HCT116 (cell line): ENCODE data around the gene ZNF800. TPM values are rescaled to one million over a fixed set of nuclear protein-coding genes. Genes with fewer than 3 reads are reported as not detected.

Source experiments
- ATAC-seq: fragments of 200-7000 bp; cut with Tn5 transposase; 2 replicates; pipeline ENCODE4 v1.9.1; 2020; ENCODE audit warnings: mild to moderate bottlenecking, moderate library complexity
- BruUV-seq: library from RNA; stranded (reverse); fragments of 400-500 nt; replicated peaks from 2 replicates; lab custom pipeline; 2021; lab: Mats Ljungman, UMichigan
- CTCF ChIA-PET: fragments of 300-600 bp; sonication (Branson Sonifier 250); formaldehyde crosslinking; loops from one replicate; lab custom pipeline; 2021; ENCODE audit warnings: antibody characterized with exemption; lab: Charles Lee
- POLR2A ChIA-PET: fragments of 300-600, 350-600 bp; sonication (Branson Sonifier 250); formaldehyde crosslinking; loops from one replicate; lab custom pipeline; 2021; ENCODE audit warnings: antibody characterized with exemption; lab: Charles Lee
- RAD21 ChIA-PET, 2 experiments: fragments of 300-600 bp; sonication (Branson Sonifier 250); formaldehyde crosslinking; loops; one replicate each; lab custom pipeline; 2023; ENCODE audit warnings: low total read pairs in 2 of 2; ENCODE audit not compliant: uncharacterized antibody in 2 of 2, unreplicated experiment in 2 of 2, low non-redundant PET in 1 of 2; lab: Charles Lee
- DNase-seq: peaks from one replicate; pipeline ENCODE4 v3.0.0-alpha.2; 2010; ENCODE audit warnings: low read depth, low spot score
- H2AFZ ChIP-seq: fragments of 200-600 bp; shearing (Covaris generic), sonication (generic); 2 replicates; pipeline ENCODE4 v1.6.1; 2017; ENCODE audit warnings: low read depth, mixed run types, mixed read lengths, antibody characterized with exemption, low read length; ENCODE audit not compliant: poor library complexity, severe bottlenecking
- H3K27ac ChIP-seq: 2 replicates; pipeline ENCODE4 v1.5.1; 2012; ENCODE audit warnings: low read depth, low read length
- H3K27me3 ChIP-seq: fragments of 200-600 bp; sonication (generic); 2 replicates; pipeline ENCODE4 v1.6.1; 2016; ENCODE audit warnings: mixed run types, low read length, mixed read lengths; ENCODE audit not compliant: insufficient read depth
- H3K36me3 ChIP-seq, 2 experiments: fragments of 200-500 bp in 1 of 2; fragments of 200-600 bp in 1 of 2; sonication (Bioruptor generic) in 1 of 2; sonication (generic) in 1 of 2; 2 replicates each; pipeline versions ENCODE4 v1.5.1 to v1.6.1; 2014 to 2016; ENCODE audit warnings: low read length in 2 of 2, inconsistent platforms in 1 of 2, mixed read lengths in 1 of 2, mixed run types in 1 of 2; ENCODE audit not compliant: insufficient read depth in 2 of 2, control insufficient read depth in 1 of 2
- H3K4me1 ChIP-seq, 2 experiments: fragments of 200-600 bp in 1 of 2; sonication (generic) in 1 of 2; 2 replicates each; pipeline versions ENCODE4 v1.5.1 to v1.6.1; 2012 to 2017; ENCODE audit warnings: low read length in 2 of 2, inconsistent platforms in 1 of 2, mild to moderate bottlenecking in 1 of 2, mixed read lengths in 1 of 2, mixed run types in 1 of 2, moderate library complexity in 1 of 2; ENCODE audit not compliant: insufficient read depth in 2 of 2, control insufficient read depth in 1 of 2
- H3K4me2 ChIP-seq: fragments of 200-600 bp; sonication (generic); 2 replicates; pipeline ENCODE4 v1.6.1; 2017; ENCODE audit warnings: mixed run types, low read length, mixed read lengths
- H3K4me3 ChIP-seq, 2 experiments: fragments of 200-600 bp in 1 of 2; sonication (generic) in 1 of 2; replicated peaks in 1 of 2; 2 replicates each; pipeline ENCODE4 v1.5.1; 2011 to 2016; ENCODE audit warnings: low read length in 2 of 2, control low read depth in 1 of 2, low read depth in 1 of 2, mild to moderate bottlenecking in 1 of 2, mixed read lengths in 1 of 2, mixed run types in 1 of 2
- H3K79me2 ChIP-seq: fragments of 200-600 bp; sonication (generic); 2 replicates; pipeline ENCODE4 v1.6.1; 2017; ENCODE audit warnings: mild to moderate bottlenecking, mixed run types, low read length, moderate library complexity, mixed read lengths; ENCODE audit not compliant: insufficient read depth
- H3K9ac ChIP-seq: fragments of 200-600 bp; sonication (generic); 2 replicates; pipeline ENCODE4 v1.6.1; 2016; ENCODE audit warnings: low read length, mixed read lengths
- H3K9me2 ChIP-seq: fragments of 200-600 bp; sonication (generic), shearing (Covaris generic); 2 replicates; pipeline ENCODE4 v1.6.1; 2017; ENCODE audit warnings: mixed run types, mild to moderate bottlenecking, moderate library complexity; ENCODE audit not compliant: insufficient read depth
- H3K9me3 ChIP-seq, 2 experiments: fragments of 200-500 bp in 1 of 2; fragments of 200-600 bp in 1 of 2; sonication (Bioruptor generic) in 1 of 2; sonication (generic) in 1 of 2; 2 replicates each; pipeline ENCODE4 v1.6.1; 2014 to 2017; ENCODE audit warnings: low read length in 2 of 2, mixed read lengths in 2 of 2, inconsistent platforms in 1 of 2, low read depth in 1 of 2, mild to moderate bottlenecking in 1 of 2, mixed run types in 1 of 2, moderate library complexity in 1 of 2; ENCODE audit not compliant: control insufficient read depth in 1 of 2, insufficient read depth in 1 of 2
- H4K20me1 ChIP-seq: fragments of 200-600 bp; sonication (generic), shearing (Covaris generic); 2 replicates; pipeline ENCODE4 v1.6.1; 2017; ENCODE audit warnings: mixed run types, mild to moderate bottlenecking, moderate library complexity; ENCODE audit not compliant: insufficient read depth
- CBX3 ChIP-seq: IDR thresholded peaks from 2 replicates; pipeline ENCODE4 v1.6.1; 2012; ENCODE audit warnings: low read depth
- CTCF ChIP-seq, 3 experiments: fragments of 200-600 bp in 1 of 3; sonication (generic) in 1 of 3; IDR thresholded peaks in 2 of 3; conservative IDR thresholded peaks in 1 of 3; 2 replicates each; pipeline ENCODE4 v1.5.1; 2012 to 2017; ENCODE audit warnings: low read depth in 2 of 3, low read length in 2 of 3, antibody characterized with exemption in 1 of 3, borderline replicate concordance in 1 of 3, control low read depth in 1 of 3, mild to moderate bottlenecking in 1 of 3, mixed read lengths in 1 of 3, mixed run types in 1 of 3, moderate library complexity in 1 of 3; ENCODE audit not compliant: insufficient read depth in 1 of 3
- EGR1 ChIP-seq: IDR thresholded peaks from 2 replicates; pipeline ENCODE4 v1.6.1; 2012; ENCODE audit warnings: low read depth
- EZH2 ChIP-seq: fragments of 200-600 bp; sonication (generic); IDR thresholded peaks from 2 replicates; pipeline ENCODE4 v1.6.1; 2017; ENCODE audit warnings: antibody characterized with exemption, mixed run types
- FOSL1 ChIP-seq: IDR thresholded peaks from 2 replicates; pipeline ENCODE4 v1.6.1; 2012; ENCODE audit warnings: low read depth
- POLR2A ChIP-seq: IDR thresholded peaks from 2 replicates; pipeline ENCODE4 v1.7.0; 2011; ENCODE audit warnings: borderline replicate concordance; ENCODE audit not compliant: insufficient read depth, insufficient read length; ENCODE audit errors: extremely low read depth
- POLR2AphosphoS5 ChIP-seq: IDR thresholded peaks from 2 replicates; pipeline ENCODE4 v1.6.1; 2011; ENCODE audit warnings: mild to moderate bottlenecking, low read depth, low read length, moderate library complexity
- RAD21 ChIP-seq: IDR thresholded peaks from 2 replicates; pipeline ENCODE4 v1.6.1; 2012; ENCODE audit warnings: low read depth, mild to moderate bottlenecking
- SIN3A ChIP-seq: IDR thresholded peaks from 2 replicates; pipeline ENCODE4 v1.6.1; 2012; ENCODE audit warnings: low read depth
- SRF ChIP-seq: IDR thresholded peaks from 2 replicates; pipeline ENCODE4 v1.6.1; 2012; ENCODE audit warnings: low read depth
- TCF7L2 ChIP-seq: IDR thresholded peaks from 2 replicates; pipeline ENCODE4 v1.7.0; 2011; ENCODE audit warnings: borderline replicate concordance, inconsistent platforms; ENCODE audit not compliant: insufficient read depth, insufficient read length; ENCODE audit errors: extremely low read depth
- ZBTB33 ChIP-seq: IDR thresholded peaks from 2 replicates; pipeline ENCODE4 v1.6.1; 2011; ENCODE audit warnings: mild to moderate bottlenecking, low read length, moderate library complexity; ENCODE audit not compliant: insufficient replicate concordance; ENCODE audit errors: extremely low read depth
- ZFX ChIP-seq: fragments of 450-650 bp; IDR thresholded peaks from 2 replicates; pipeline ENCODE4 v1.6.1; 2017
- ZNF274 ChIP-seq: fragments of 200-500 bp; sonication (Bioruptor generic); IDR thresholded peaks from 2 replicates; pipeline ENCODE4 v1.6.1; 2014; ENCODE audit warnings: mild to moderate bottlenecking, low read depth, low read length, inconsistent platforms
- intact Hi-C: fragments of 100-400 bp; cut with micrococcal nuclease; formaldehyde crosslinking; loops from 2 replicates; pipeline ENCODE4 v1.10.0; 2022
- total RNA-seq: library from RNA; stranded (reverse); gene quantifications from one replicate; pipeline ENCODE4 v1.2.1, GENCODE V29; 2021; ENCODE audit not compliant: unreplicated experiment

Gene ZNF800
- total RNA-seq, 1 experiment from 2014 or later, result 30.9 TPM

- H3K9me2 ChIP-seq, result no peaks in the 10 kb centered on the region
- peaks cover 81% of the 10 kb centered on the region for H3K27me3 ChIP-seq
- no peak overlapping the region for H2AFZ ChIP-seq
- no peak overlapping the region for H3K4me2 ChIP-seq
- RAD21 ChIA-PET, result no interaction called here
- H3K4me1 ChIP-seq, result no peaks in the 10 kb centered on the region
- no peaks in the 10 kb centered on the region for H4K20me1 ChIP-seq
- BruUV-seq, result no TSS peak
- no peaks in the 10 kb centered on the region for H3K9me3 ChIP-seq
- H3K9ac ChIP-seq, result no peak overlapping the region
- no peaks in the 10 kb centered on the region for H3K36me3 ChIP-seq
- ATAC-seq, result no peak
- H3K27ac ChIP-seq, result no peak overlapping the region
- intact Hi-C loops, result no loop called here
- TF ChIP-seq TCF7L2 (no peak), POLR2AphosphoS5 (no peak), ZFX (no peak), SRF (no peak), POLR2A (no peak), CTCF (IDR thresholded peaks at IDR 0.05 in 2 of 3, conservative IDR thresholded peaks at IDR 0.05 in 1 of 3; ENCODE audit: borderline replicate concordance in 1 of 3, insufficient read depth in 1 of 3, low read depth in 2 of 3, low read length in 2 of 3) (no peak), CBX3 (no peak), ZNF274 (no peak), ZBTB33 (no peak), FOSL1 (no peak), EZH2 (no peak), EGR1 (no peak), SIN3A (no peak), RAD21 (no peak)
- DNase-seq, result no peak
- H3K79me2 ChIP-seq, result no peaks in the 10 kb centered on the region
- CTCF ChIA-PET, result no interaction called here
- H3K4me3 ChIP-seq, result no peak overlapping the region
- POLR2A ChIA-PET, result no interaction called here
These were observed 69.5 kb downstream of the ZNF800 start for GRCh38 chr7:127322832-127323493.
